Left hindlimb (tissue), 1 donor: ENCODE measurements around the gene DDX27.

Experiments used
- DNase-seq: peaks from one replicate; pipeline ENCODE4 v3.0.0-alpha.2; 2018

Gene DDX27

GRCh38 chr20:49248879-49249665, 29.9 kb downstream of the DDX27 start:
- no peak for DNase-seq

- no peak for DNase-seq
These were observed 33.5 kb downstream of the DDX27 start for GRCh38 chr20:49252556-49253350.

GRCh38 chr20:49256261-49256660, 37.0 kb downstream of the DDX27 start:
- no peak for DNase-seq

GRCh38 chr20:49259284-49259683, 40.1 kb downstream of the DDX27 start:
- DNase-seq = no peak

- DNase-seq = no peak
These were observed 40.6 kb downstream of the DDX27 start for GRCh38 chr20:49259799-49260198.

- no peak for DNase-seq
These were observed 41.0 kb downstream of the DDX27 start for GRCh38 chr20:49260218-49260617.

- DNase-seq = no peak
These were observed 42.0 kb downstream of the DDX27 start for GRCh38 chr20:49261173-49261572.

- no peak for DNase-seq
These were observed 43.2 kb downstream of the DDX27 start for GRCh38 chr20:49262444-49262843.

GRCh38 chr20:49267327-49267726, 48.1 kb downstream of the DDX27 start:
- no peak for DNase-seq

- DNase-seq = no peak
These were observed 49.6 kb downstream of the DDX27 start for GRCh38 chr20:49268600-49269365.

GRCh38 chr20:49270177-49270576, 51.0 kb downstream of the DDX27 start:
- no peak for DNase-seq

GRCh38 chr20:49270736-49271135, 51.5 kb downstream of the DDX27 start:
- DNase-seq = no peak

GRCh38 chr20:49272654-49273053, 53.4 kb downstream of the DDX27 start:
- DNase-seq = no peak

- DNase-seq = no peak
These were observed 54.6 kb downstream of the DDX27 start for GRCh38 chr20:49273696-49274277.

GRCh38 chr20:49275216-49275615, 56.0 kb downstream of the DDX27 start:
- DNase-seq = no peak

- DNase-seq = no peak
These were observed 56.4 kb downstream of the DDX27 start for GRCh38 chr20:49275636-49276035.

GRCh38 chr20:49276161-49276960, 57.1 kb downstream of the DDX27 start:
- no peak for DNase-seq

- peak; percentile 54 for DNase-seq
These were observed 58.0 kb downstream of the DDX27 start for GRCh38 chr20:49276961-49277785.

- no peak for DNase-seq
These were observed 58.5 kb downstream of the DDX27 start for GRCh38 chr20:49277786-49278035.

GRCh38 chr20:49278036-49278817, 59.0 kb downstream of the DDX27 start, which contains the start of gene ZNFX1:
Gene ZNFX1 (minus strand): TSS chr20:49278057. CDS start chr20:49275839, 2,218 bp downstream.
- peak; percentile 99 for DNase-seq
